ENCODE results near the gene SQSTM1.
"Not testable (repeated sequence)": the region's sequence is repeated elsewhere in the genome, so short reads cannot be mapped to it uniquely, and the experiment has no call there.

The SQSTM1 gene

GRCh38 chr5:179858586-179859427, 38.1 kb downstream of the SQSTM1 start, which contains the start of gene MRNIP:
TSS of gene MRNIP (minus strand) at chr5:179858817. CDS start at chr5:179858796, 21 bp downstream.
- peak; percentile 96 for DNase-seq (ENCODE audit: low spot score)

GRCh38 chr5:179860301-179860700, 39.6 kb downstream of the SQSTM1 start:
- no peak for DNase-seq (ENCODE audit: low spot score)

DNA sequence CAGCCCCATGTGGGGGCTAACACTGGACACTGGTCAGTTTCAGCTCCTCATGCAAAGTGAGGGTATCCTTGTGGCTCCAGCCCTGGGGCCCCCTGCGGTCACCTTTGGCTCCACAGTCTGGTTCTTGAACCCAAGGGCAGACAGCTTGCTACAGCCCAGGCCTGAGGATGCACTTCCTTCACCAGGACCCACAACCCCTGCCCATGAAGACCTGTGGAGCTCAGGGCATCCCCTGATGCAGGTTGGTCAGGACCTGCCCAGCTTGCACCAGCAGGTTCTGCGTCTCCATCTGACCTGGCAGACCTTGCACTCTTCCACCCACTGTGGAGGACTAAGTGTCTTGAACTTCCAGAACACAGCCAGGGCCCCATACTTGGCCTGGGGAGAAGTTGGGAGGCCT, 41.6 kb downstream of the SQSTM1 start:
- no peak for DNase-seq (ENCODE audit: low spot score)

DNA sequence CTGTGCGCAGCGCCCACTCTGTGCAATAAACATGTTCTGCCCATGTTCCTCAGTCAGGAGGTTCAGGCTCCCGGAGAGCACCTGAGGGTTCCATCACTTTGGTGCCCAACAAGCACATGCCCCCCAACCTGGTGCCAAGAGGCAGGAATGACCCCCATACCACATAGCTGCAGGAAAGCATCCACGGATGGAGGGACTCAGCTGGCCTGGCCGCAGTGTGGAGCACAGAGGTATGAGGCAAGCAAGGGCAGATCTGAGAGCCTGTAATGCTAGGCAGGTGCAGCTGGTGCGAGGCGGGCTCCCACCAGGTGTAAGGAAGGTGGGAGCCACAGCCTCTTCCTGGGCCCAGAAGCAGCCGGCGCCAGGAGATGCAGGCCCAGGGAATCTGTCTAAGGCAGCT, 42.2 kb downstream of the SQSTM1 start:
- DNase-seq (ENCODE audit: low spot score) = no peak

- no peak for DNase-seq (ENCODE audit: low spot score)
Measured at GRCh38 chr5:179863449-179864085, 42.9 kb downstream of the SQSTM1 start.

GRCh38 chr5:179864686-179865085, 44.0 kb downstream of the SQSTM1 start:
- no peak for DNase-seq (ENCODE audit: low spot score)

- DNase-seq (ENCODE audit: low spot score) = no peak
Measured at GRCh38 chr5:179865491-179866240, 45.0 kb downstream of the SQSTM1 start.

DNA sequence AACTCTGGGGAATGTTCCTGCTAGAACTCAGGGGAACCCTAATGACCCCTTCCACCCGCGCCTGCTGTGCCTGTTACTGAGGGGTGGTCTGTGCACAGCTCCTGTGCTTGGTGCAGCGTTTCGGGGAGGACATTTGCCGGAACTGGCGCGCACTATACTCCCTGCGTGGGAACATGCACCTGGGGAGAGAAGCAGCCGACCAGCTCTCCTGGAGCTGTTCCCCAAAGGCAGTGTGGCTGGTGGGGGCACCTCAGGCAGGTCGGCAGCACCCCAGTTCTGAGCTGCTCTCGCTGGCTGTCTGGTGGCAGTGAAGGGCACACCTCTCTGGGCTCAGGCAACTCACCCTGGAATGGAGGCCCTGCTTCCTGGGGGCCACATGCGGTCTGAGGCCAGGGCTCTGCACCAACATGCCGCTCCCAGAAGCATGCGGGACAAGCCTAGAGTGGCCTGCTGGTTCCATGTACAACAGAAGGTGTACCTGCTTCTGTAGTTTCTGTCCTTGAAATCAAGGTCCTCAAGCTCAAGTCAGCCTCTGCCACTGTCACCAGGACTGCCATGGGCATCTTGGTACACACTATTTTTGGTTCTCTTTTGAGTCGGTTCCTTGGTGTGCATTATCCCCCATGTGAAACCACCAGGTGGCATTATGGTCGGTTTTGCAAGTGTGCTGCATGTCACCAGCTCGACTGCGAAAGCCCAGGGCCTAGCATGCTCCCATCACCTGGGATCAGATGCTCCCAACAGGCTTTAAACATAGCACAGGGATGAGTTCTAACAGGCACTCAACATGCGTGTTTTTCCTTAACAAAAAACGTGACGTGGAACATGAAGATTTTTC, 45.8 kb downstream of the SQSTM1 start:
- DNase-seq (ENCODE audit: low spot score) = no peak

DNA sequence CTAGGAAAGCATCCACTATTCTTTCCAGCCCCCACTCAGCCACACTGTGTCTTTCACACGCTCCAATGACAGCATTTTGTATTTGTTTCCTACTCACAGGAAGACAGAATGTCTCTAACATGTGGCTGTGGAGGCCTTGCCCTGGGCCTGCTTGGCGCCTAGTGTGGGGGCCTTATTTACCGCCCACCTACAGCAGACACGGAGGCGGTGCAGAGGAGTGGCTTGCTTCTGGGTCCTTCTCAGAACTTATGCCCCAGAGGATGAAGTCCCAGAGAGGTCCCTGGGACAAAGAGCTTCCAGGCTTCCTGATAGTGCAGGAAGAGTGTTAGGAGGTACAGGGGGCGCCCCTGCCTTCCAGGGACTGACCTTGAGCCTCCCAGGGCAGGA, 46.4 kb downstream of the SQSTM1 start:
- no peak for DNase-seq (ENCODE audit: low spot score)

DNA sequence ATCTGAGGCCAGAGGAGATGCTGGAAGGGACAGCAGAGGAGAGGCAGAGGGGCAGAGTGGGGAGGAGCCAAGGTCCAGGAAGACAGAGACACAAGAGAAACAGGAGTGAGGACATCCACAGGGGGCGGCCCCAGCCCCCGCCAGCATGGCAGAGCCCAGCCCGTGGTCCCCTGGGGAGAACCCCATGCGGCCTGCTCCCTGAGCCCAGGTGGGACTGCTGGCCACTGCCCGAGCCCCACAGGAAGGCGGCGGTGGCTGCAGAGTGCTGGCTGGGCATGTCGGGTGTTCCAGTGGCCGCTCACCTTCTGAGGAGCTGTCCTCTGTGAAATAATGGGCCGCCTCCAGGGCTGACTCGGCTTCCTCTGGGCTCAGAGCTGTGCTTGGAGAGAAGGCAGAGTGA, 46.8 kb downstream of the SQSTM1 start:
- no peak for DNase-seq (ENCODE audit: low spot score)

- DNase-seq (ENCODE audit: low spot score) = no peak
Measured at GRCh38 chr5:179868541-179868940, 47.8 kb downstream of the SQSTM1 start.

DNA sequence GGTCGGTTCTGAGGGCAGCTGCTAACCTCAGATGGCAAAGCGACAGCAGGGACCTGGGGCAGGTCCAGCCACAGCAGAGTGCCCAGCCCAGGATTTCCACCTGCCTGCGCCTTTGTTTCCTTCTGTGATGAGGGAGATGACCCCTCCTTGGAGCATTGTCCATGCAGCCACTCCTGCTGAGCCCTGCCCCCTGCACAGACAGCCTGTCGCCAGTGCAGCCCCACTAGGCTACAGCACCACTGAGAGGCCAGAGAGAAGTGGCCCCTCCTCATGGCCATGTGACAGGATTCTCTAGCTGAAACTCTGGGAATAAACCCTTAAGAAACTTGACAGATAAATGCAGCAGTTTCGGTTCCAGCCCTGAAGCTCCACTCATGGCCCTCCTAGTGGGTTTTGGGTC, 48.4 kb downstream of the SQSTM1 start:
- DNase-seq (ENCODE audit: low spot score) = no peak

GRCh38 chr5:179869641-179870402, 49.1 kb downstream of the SQSTM1 start:
- peak; percentile 18 for DNase-seq (ENCODE audit: low spot score)

DNA sequence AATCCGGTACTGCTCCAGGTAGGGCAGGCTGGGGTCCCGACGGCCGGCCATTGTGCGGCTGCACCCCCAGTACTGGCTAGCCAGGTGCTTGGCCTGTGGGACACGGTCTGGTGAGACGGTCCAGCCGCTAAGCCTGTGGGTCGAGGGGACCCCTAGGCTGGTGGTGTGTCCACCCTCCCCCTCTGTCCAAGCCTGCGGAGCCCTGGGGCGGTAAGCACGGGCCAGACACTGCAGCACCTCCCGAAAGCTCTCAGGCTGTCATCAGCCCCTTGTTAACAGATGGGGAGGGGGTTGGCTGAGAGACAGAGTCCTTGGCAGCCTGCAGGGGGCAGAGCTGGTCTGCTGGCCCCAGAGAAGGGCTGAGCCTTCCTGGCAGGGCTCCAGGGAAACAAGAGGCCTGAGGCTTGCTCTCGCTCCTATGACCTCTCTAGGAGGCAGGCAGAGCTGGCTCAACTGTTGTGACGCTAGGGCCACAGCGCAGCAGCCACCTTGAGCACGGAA, 49.7 kb downstream of the SQSTM1 start:
- peak; percentile 36 for DNase-seq (ENCODE audit: low spot score)

GRCh38 chr5:179870952-179871351, 50.2 kb downstream of the SQSTM1 start:
- no peak for DNase-seq (ENCODE audit: low spot score)

GRCh38 chr5:179871533-179871932, 50.8 kb downstream of the SQSTM1 start:
- DNase-seq (ENCODE audit: low spot score) = not testable (repeated sequence)

DNA sequence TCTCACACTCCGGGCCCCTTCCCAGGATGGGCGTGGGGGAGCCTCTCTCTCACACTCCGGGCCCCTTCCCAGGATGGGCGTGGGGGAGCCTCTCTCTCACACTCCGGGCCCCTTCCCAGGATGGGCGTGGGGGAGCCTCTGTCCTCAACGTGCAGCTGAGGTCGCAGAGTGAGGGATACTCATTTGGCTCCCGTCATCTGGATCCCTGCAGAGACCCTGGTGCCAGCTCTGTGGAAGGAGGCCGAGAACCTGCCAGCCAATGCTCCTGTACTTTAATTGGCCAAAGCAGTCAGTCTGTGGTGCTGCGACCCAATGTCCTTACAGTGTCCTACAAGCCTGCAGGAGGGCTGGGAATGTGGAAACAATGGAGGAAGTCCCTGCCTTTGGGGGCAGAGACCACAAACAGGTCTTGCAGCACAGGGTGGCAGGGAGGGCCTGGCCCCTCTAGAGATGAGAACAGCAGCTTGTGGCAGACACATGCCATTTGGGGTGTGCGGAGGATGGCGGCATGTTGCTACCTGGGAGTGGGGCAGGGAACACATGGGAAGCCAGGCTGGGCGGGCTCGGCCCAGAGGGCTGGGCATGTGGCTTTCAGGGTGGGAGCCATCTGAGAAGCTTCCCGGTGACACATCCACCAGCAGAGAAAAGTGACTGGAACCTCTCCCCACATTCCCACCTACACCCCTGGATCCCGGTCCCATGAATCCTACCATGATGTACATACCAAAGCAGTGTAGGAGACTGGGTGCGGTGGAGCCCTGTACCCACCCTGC, 51.5 kb downstream of the SQSTM1 start:
- DNase-seq (ENCODE audit: low spot score) = peak; percentile 18

DNA sequence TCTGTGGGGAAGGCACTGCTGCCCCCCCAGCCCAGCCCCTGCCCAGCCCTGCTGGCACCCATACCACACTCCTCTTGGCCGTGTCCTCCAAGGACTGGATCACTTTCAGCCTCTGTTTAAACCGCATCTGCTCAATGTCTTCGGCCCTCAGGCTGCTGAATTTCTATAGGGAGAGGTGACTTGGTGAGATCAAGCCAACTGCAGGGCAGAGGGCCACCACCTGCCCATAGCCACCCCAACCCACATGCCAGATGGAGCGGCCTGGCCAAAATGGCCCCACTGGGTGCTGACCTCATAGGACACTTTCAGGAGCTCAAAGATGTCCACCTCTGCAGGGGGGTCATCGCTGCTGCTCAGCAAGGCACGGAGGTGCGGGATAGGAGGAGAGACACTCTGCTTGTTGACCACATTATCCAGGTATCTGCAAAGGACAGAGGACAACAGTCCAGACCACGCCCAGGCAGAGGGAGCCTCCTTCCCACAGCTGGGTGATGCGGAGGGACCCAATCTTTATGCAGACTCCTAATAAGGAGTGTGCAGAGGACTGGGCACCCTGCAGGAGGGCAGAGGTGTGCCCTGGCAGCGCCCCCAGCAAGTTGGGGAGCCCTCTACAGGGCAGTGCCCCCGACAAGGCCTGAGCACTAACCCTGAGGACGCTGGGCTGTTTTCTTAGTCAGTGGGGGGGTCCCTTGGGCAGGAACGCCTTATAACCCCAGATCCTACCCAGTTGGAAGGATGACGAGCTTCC, 52.3 kb downstream of the SQSTM1 start:
- no peak for DNase-seq (ENCODE audit: low spot score)

DNA sequence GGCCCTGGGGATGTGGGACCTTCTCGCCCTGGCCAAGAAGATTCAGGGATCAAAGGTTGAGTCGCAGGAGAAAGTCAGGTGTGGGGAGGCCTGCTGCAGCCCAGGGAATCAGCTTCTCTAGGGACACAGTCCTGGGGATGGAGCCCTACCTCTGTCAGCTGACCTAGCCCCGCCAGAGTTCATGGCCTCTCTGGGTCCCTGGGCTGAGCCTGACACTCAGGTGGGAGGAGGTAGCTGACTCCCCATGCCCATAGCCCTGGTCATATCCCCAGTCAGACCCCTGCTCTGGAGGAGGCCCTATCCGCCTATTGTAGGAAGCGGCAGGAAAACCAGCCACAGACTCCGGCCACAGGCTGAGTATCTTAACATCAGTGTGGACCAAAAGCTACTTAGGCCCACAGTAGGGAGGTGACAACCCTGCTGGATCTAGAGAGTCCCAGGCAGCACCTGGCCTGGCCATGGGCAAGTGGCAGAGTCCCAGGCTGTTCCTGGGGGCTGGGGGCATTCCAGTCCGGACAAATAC, 52.9 kb downstream of the SQSTM1 start:
- DNase-seq (ENCODE audit: low spot score) = peak; percentile 18

Measured in D341Med (cell line).